Activated CD4-positive, alpha-beta T cell treated with anti-CD3 and anti-CD28 coated beads for 24 hours (primary cell): Measurements from ENCODE around the gene SLC39A2.

Experiments
- DNase-seq, 2 donors: peaks; one replicate each; pipeline ENCODE4 v3.0.0-alpha.2; 2020; ENCODE audit warnings: low read depth in 2 of 2

The SLC39A2 gene

DNA sequence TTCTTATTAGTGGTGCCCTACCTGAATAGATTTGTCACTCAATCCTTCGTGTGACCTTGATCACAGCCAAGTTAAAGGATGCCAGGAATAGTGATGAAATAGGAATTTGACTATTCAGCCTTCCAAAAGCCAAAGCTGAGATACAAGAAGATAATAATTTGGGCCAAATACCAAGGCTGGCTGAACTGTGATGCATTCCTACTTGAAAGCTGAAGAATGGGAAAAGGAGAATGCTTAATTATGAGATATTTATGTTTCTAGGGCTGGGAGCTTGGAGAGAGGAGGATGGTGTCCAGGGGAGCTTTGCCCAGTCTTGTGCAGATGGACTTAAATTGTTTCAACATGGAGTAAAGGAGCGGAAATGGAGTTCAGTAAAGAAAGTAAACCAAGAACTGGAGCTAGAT lies 48.3 kb downstream of the SLC39A2 start:
- DNase-seq: no peak

DNA sequence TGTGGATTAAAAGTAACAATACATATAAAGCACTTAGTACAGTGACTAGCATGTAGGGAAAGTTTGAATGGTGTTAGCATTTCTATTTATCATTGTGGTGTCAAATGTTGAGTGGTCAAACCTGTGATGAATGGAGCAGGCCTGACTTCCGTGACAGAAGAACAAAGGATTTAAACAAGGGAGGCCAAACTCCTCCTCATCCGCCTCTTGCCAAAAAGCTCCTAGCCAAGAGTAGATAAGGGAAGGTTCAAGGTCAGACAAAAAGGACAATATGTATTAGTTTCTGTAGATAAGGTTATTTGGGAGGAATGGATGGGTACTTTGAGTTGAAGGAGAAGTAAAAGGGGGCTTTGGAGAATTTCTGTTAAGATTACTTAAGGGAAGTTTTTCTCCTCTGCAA lies 49.5 kb downstream of the SLC39A2 start:
- no peak for DNase-seq

DNA sequence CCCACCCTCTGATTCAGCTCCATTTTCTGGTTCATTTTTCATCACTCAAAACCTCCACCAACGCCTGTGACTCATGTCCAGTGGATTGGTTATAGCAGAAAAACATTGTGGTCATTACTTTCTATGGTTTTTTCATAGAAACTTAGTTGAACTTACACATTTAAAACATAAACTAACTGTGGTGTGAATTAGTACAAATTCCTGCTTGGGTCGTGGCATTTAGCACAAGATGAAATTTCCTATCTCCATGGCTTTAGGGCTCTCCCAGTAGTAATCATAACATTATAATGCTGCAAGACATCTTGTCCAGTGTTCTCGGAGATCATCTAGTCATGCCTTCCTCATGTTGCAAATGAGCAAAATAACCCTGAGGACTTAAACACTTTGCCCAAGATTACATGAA lies 50.2 kb downstream of the SLC39A2 start:
- no peak for DNase-seq

DNA sequence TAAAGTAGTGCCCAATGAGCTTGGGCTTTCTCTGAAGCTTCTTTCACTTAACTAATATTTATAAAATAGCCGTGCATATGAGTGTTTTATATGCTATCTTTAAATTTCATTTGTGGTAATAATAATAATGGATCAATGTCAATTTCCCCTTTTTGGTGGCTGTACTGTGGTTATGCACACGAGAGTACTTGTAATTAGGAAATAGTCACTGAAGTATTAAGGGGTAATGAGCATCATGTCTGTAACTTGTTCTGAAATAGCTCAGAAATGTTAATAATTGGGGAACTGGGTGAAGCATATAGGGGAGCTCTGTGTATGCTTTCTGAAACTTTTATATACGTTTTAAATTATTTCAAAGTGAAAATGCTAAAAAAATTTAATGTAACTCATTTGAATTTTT lies 51.5 kb downstream of the SLC39A2 start:
- no peak for DNase-seq
